GM12873 (cell line): ENCODE measurements around the gene LYRM2.

ENCODE experiments used
- TF ChIP-seq, protein P1 (sequence below): IDR thresholded peaks from 2 replicates; pipeline ENCODE4 v1.5.1; 2012; ENCODE audit warnings: low read depth, mild to moderate bottlenecking, moderate library complexity, low read length, control low read depth; ENCODE audit not compliant: insufficient read depth; ENCODE audit errors: missing control alignments

LYRM2 gene

DNA sequence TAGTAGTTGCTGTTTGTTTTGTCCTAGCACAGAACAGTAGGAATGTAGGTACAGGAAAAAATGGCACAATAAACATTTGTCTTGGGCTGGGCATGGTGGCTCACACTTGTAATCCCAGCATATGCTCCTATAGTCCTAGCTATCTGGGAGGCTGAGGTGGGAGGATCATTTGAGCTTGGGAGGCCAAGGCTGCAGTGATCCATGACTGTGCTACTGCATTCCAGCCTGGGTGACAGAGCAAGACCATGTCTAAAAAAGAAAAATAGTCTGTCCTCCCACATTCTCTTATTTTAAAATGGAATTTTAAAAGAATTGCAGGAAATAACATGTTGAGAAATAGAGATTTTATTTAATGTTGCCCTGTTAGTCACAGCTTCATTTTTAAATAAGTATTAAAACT is 117.8 kb downstream of the LYRM2 start:
- TF ChIP-seq, protein P1, sequence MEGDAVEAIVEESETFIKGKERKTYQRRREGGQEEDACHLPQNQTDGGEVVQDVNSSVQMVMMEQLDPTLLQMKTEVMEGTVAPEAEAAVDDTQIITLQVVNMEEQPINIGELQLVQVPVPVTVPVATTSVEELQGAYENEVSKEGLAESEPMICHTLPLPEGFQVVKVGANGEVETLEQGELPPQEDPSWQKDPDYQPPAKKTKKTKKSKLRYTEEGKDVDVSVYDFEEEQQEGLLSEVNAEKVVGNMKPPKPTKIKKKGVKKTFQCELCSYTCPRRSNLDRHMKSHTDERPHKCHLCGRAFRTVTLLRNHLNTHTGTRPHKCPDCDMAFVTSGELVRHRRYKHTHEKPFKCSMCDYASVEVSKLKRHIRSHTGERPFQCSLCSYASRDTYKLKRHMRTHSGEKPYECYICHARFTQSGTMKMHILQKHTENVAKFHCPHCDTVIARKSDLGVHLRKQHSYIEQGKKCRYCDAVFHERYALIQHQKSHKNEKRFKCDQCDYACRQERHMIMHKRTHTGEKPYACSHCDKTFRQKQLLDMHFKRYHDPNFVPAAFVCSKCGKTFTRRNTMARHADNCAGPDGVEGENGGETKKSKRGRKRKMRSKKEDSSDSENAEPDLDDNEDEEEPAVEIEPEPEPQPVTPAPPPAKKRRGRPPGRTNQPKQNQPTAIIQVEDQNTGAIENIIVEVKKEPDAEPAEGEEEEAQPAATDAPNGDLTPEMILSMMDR, result no peak

DNA sequence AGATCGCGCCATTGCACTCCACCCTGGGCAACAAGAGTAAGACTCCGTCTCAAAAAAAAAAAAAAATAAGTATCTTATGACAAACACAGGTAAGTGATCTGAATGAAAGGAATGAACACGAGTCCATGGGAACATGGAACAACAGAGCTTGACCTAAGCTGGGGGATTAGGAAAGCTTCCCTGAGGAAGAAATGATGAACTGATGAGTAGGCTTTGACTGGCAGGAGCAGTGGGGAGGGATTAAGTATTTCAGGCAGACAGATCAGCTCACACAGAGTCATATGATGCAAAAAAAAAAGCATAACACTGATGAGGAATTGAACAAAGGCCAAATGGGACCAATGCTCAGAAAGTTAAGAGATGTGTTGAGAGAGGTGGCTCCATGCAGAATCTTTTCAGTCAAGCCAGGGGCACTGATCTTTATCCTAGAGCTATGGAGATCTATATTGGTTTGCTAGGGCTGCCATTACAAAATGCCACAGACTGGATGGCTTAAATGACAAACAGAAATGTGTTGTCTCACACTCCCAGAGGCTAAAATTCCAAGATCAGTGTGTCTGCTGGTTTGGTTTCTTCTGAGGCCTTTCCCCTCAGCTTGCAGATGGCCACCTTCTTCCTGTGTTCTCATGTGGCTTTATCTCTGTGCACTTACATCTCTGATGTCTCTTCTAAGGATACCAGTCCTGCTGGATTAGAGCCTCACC is 120.0 kb downstream of the LYRM2 start:
- TF ChIP-seq, protein P1, result no peak
